K562 (cell line): ENCODE results near the gene C15orf62. TPM values are rescaled to one million over a fixed set of nuclear protein-coding genes. Genes with fewer than 3 reads are reported as not detected.

Experiments
- COPS2 ChIP-seq: fragments of 450-650 bp; conservative IDR thresholded peaks from 2 replicates; pipeline ENCODE4 v1.6.1; 2016; ENCODE audit warnings: mild to moderate bottlenecking, moderate library complexity
- DPF2 ChIP-seq: fragments of 450-650 bp; IDR thresholded peaks from 2 replicates; pipeline ENCODE4 v1.6.1; 2016
- GATA2 ChIP-seq: sonication (generic); formaldehyde crosslinking; IDR thresholded peaks from 2 replicates; pipeline ENCODE4 v1.4.0; 2020; ENCODE audit warnings: mild to moderate bottlenecking, missing genetic modification reagents
- HCFC1 ChIP-seq: IDR thresholded peaks from 2 replicates; pipeline ENCODE4 v1.6.1; 2012; ENCODE audit warnings: low read depth, low read length, improper control_type of control experiment
- HMG20A ChIP-seq: fragments of 450-650 bp; formaldehyde crosslinking; conservative IDR thresholded peaks from 2 replicates; pipeline ENCODE4 v1.4.0; 2020; ENCODE audit warnings: mild to moderate bottlenecking, mixed read lengths
- KAT8 ChIP-seq: fragments of 450-650 bp; IDR thresholded peaks from 2 replicates; pipeline ENCODE4 v1.6.1; 2016; ENCODE audit warnings: low read depth, mild to moderate bottlenecking
- LCOR ChIP-seq: sonication (generic); formaldehyde crosslinking; IDR thresholded peaks from 2 replicates; pipeline ENCODE4 v1.8.0; 2022; ENCODE audit warnings: mild to moderate bottlenecking, missing genetic modification reagents
- RERE ChIP-seq: sonication (generic); formaldehyde crosslinking; IDR thresholded peaks from 2 replicates; pipeline ENCODE4 v1.8.0; 2023; ENCODE audit warnings: missing genetic modification reagents, mild to moderate bottlenecking, borderline replicate concordance
- SMC3 ChIP-seq: conservative IDR thresholded peaks from 2 replicates; pipeline ENCODE4 v1.6.1; 2011; ENCODE audit warnings: low read depth, low read length, improper control_type of control experiment; ENCODE audit not compliant: insufficient read depth
- STAT5A ChIP-seq: IDR thresholded peaks from 2 replicates; pipeline ENCODE4 v1.6.1; 2012; ENCODE audit warnings: low read length, inconsistent platforms, borderline replicate concordance
- TEAD1 ChIP-seq, 2 experiments: fragments of 450-650 bp in 1 of 2; sonication (generic) in 1 of 2; formaldehyde crosslinking; IDR thresholded peaks; 2 replicates each; pipeline versions ENCODE4 v1.4.0 to v1.8.0; 2020 to 2022; ENCODE audit warnings: mild to moderate bottlenecking in 2 of 2, missing genetic modification reagents in 1 of 2
- ZNF232 ChIP-seq: sonication (generic); formaldehyde crosslinking; IDR thresholded peaks from 2 replicates; pipeline ENCODE4 v1.8.0; 2022; ENCODE audit warnings: mild to moderate bottlenecking, missing genetic modification reagents
- ZNF75A ChIP-seq: fragments of 450-650 bp; formaldehyde crosslinking; IDR thresholded peaks from 2 replicates; pipeline ENCODE4 v1.4.0; 2020; ENCODE audit warnings: mild to moderate bottlenecking
- polyA plus RNA-seq, 8 experiments: library from polyadenylated mRNA; depleted of rRNA in 4 of 8; stranded (reverse) in 5 of 8; unstranded in 3 of 8; fragments of >200 nt; fragmentation: Nextera tagmentation in 2 of 8; fragmentation: Illumina TruSeq in 1 of 8; extraction: Ambion mirVana in 2 of 8; extraction: Trizol in 1 of 8; gene quantifications; 2 replicates each; pipeline versions ENCODE4 v1.2.1 to v1.2.3, GENCODE V29; 2011 to 2014; ENCODE audit warnings: inconsistent platforms in 1 of 8, missing spikeins in 1 of 8
- total RNA-seq, 7 experiments: library from RNA; depleted of rRNA in 6 of 7; stranded (reverse); fragments of >200 nt in 6 of 7; fragmentation: Illumina TruSeq in 2 of 7; extraction: Trizol in 2 of 7; gene quantifications; 2 replicates each; pipeline versions ENCODE4 v1.2.1 to v1.2.3, GENCODE V29; 2011 to 2021; ENCODE audit warnings: low replicate concordance in 1 of 7

The C15orf62 gene
- total and polyA plus RNA-seq, 9 of the 15 experiments (the other 6 are each of a cell fraction or from before 2014, with no cell fraction given): 0.01 to 0.76 (median 0.30) TPM; not detected in 1

- no peak for TF ChIP-seq SMC3
- TF ChIP-seq COPS2: no peak
- TF ChIP-seq STAT5A: no peak
- no peak for TF ChIP-seq GATA2 (CRISPR knock-in tag)
- no peak for TF ChIP-seq TEAD1 (CRISPR knock-in tag; IDR thresholded peaks at IDR 0.05)
- no peak for TF ChIP-seq KAT8
- no peak for TF ChIP-seq HCFC1
- no peak for TF ChIP-seq ZNF75A
- no peak for TF ChIP-seq HMG20A
- TF ChIP-seq ZNF232 (CRISPR knock-in tag): no peak
- no peak for TF ChIP-seq LCOR (CRISPR knock-in tag)
- TF ChIP-seq DPF2: no peak
- no peak for TF ChIP-seq RERE (CRISPR knock-in tag)
Observed at GRCh38 chr15:40773496-40773895, 3.7 kb downstream of the C15orf62 start (continued).
